ENCODE results near the gene HINT3. TPM values are rescaled to one million over a fixed set of nuclear protein-coding genes. Genes with fewer than 3 reads are reported as not detected.

HINT3 gene
- total RNA-seq, 1 donor from 2014 or later, result 17.4 TPM

GRCh38 chr6:125918230-125918629 is 38.3 kb upstream of the HINT3 start:
- Mint-ChIP-seq H3K9me3 (no peaks in the 10 kb centered on the region), H3K27ac (ENCODE audit: unreplicated experiment) (no peak overlapping the region), H3K4me3 (no peak overlapping the region), H3K36me3 (ENCODE audit: low read depth) (peaks cover 6% of the 10 kb centered on the region), H3K27me3 (ENCODE audit: low read depth) (no peaks in the 10 kb centered on the region), H3K4me1 (peaks cover 7% of the 10 kb centered on the region)
- DNase-seq (ENCODE audit: low read depth, low spot score), result no peak
- TF ChIP-seq CTCF (conservative IDR thresholded peaks at IDR 0.05), result no peak

GRCh38 chr6:125918681-125919566 is 37.6 kb upstream of the HINT3 start:
- no peak for DNase-seq (ENCODE audit: low read depth, low spot score)
- H3K27me3 Mint-ChIP-seq (ENCODE audit: low read depth), result no peaks in the 10 kb centered on the region
- no peaks in the 10 kb centered on the region for H3K9me3 Mint-ChIP-seq
- peaks cover 7% of the 10 kb centered on the region for H3K4me1 Mint-ChIP-seq
- H3K4me3 Mint-ChIP-seq, result no peak overlapping the region
- TF ChIP-seq CTCF (conservative IDR thresholded peaks at IDR 0.05), result no peak
- H3K36me3 Mint-ChIP-seq (ENCODE audit: low read depth), result peaks cover 6% of the 10 kb centered on the region
- H3K27ac Mint-ChIP-seq (ENCODE audit: unreplicated experiment), result no peak overlapping the region

GRCh38 chr6:125919618-125920017 is 37.0 kb upstream of the HINT3 start:
- H3K9me3 Mint-ChIP-seq, result no peaks in the 10 kb centered on the region
- no peak overlapping the region for H3K4me3 Mint-ChIP-seq
- peaks cover 6% of the 10 kb centered on the region for H3K36me3 Mint-ChIP-seq (ENCODE audit: low read depth)
- H3K27ac Mint-ChIP-seq (ENCODE audit: unreplicated experiment), result no peak overlapping the region
- no peaks in the 10 kb centered on the region for H3K27me3 Mint-ChIP-seq (ENCODE audit: low read depth)
- TF ChIP-seq CTCF (conservative IDR thresholded peaks at IDR 0.05), result no peak
- DNase-seq (ENCODE audit: low read depth, low spot score), result no peak
- H3K4me1 Mint-ChIP-seq, result peaks cover 7% of the 10 kb centered on the region

GRCh38 chr6:125922322-125922860 is 34.2 kb upstream of the HINT3 start:
- Mint-ChIP-seq H3K27me3 (ENCODE audit: low read depth) (no peaks in the 10 kb centered on the region), H3K36me3 (ENCODE audit: low read depth) (no peaks in the 10 kb centered on the region), H3K4me3 (no peak overlapping the region), H3K9me3 (no peaks in the 10 kb centered on the region), H3K4me1 (peaks cover 7% of the 10 kb centered on the region), H3K27ac (ENCODE audit: unreplicated experiment) (no peak overlapping the region)
- no peak for DNase-seq (ENCODE audit: low read depth, low spot score)
- TF ChIP-seq CTCF (conservative IDR thresholded peaks at IDR 0.05), result no peak

GRCh38 chr6:125923366-125923877 is 33.1 kb upstream of the HINT3 start:
- H3K4me3 Mint-ChIP-seq, result no peak overlapping the region
- no peak overlapping the region for H3K27ac Mint-ChIP-seq (ENCODE audit: unreplicated experiment)
- H3K4me1 Mint-ChIP-seq, result peaks cover 7% of the 10 kb centered on the region
- H3K9me3 Mint-ChIP-seq, result no peaks in the 10 kb centered on the region
- TF ChIP-seq CTCF (conservative IDR thresholded peaks at IDR 0.05), result no peak
- no peak for DNase-seq (ENCODE audit: low read depth, low spot score)
- no peaks in the 10 kb centered on the region for H3K27me3 Mint-ChIP-seq (ENCODE audit: low read depth)
- no peaks in the 10 kb centered on the region for H3K36me3 Mint-ChIP-seq (ENCODE audit: low read depth)
